ENCODE results near the gene BRSK1.

- TF ChIP-seq POLR2A (IDR thresholded peaks at IDR 0.05) = no peak
- TF ChIP-seq, protein P1, sequence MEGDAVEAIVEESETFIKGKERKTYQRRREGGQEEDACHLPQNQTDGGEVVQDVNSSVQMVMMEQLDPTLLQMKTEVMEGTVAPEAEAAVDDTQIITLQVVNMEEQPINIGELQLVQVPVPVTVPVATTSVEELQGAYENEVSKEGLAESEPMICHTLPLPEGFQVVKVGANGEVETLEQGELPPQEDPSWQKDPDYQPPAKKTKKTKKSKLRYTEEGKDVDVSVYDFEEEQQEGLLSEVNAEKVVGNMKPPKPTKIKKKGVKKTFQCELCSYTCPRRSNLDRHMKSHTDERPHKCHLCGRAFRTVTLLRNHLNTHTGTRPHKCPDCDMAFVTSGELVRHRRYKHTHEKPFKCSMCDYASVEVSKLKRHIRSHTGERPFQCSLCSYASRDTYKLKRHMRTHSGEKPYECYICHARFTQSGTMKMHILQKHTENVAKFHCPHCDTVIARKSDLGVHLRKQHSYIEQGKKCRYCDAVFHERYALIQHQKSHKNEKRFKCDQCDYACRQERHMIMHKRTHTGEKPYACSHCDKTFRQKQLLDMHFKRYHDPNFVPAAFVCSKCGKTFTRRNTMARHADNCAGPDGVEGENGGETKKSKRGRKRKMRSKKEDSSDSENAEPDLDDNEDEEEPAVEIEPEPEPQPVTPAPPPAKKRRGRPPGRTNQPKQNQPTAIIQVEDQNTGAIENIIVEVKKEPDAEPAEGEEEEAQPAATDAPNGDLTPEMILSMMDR (IDR thresholded peaks at IDR 0.05) = no peak
- no peak for TF ChIP-seq POLR2AphosphoS5 (IDR thresholded peaks at IDR 0.05)
Observed at GRCh38 chr19:55285229-55285890, 1.6 kb downstream of the BRSK1 start.
